Measurements from ENCODE around the gene KIF5A.
"Not testable (repeated sequence)": the region's sequence is repeated elsewhere in the genome, so short reads cannot be mapped to it uniquely, and the experiment has no call there.

KIF5A gene

DNA sequence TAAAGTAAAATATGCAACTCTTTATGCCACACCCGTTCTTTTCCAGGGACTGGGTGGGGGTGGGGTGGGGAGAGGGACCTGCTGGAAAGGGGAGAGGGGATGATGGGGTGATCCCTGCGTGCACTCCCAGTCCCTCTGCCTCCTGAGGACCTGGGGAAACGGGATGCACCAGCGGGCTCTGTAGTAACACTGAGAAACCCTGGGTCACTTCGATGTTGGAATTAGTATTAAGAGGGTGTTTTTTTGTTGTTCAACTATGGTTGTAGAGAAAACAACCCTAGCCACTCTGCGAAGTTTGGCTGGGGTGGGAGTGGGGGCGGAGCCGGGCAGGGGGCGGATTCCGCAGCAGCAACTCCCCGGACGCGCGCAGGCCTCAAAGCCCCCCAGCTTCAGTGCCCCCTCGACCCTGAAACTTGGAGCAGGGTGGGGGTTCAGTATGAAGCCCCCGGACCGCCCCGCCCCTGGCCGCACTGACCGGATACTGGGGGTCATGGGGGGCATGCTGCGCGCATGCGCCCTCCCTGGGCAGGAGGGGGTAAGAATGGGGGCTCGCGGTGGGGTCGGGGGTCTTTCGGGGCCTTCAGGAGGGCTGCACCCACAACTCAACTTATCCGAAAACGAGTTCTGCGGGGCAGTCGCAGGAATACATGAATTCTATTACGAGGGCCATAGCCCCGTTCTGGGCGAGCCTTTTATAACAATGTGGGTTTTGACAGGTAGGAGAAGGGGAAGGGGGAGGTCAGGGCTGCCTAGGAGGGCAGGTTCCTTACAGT lies 60.1 kb downstream of the KIF5A start:
- no peak for DNase-seq

DNA sequence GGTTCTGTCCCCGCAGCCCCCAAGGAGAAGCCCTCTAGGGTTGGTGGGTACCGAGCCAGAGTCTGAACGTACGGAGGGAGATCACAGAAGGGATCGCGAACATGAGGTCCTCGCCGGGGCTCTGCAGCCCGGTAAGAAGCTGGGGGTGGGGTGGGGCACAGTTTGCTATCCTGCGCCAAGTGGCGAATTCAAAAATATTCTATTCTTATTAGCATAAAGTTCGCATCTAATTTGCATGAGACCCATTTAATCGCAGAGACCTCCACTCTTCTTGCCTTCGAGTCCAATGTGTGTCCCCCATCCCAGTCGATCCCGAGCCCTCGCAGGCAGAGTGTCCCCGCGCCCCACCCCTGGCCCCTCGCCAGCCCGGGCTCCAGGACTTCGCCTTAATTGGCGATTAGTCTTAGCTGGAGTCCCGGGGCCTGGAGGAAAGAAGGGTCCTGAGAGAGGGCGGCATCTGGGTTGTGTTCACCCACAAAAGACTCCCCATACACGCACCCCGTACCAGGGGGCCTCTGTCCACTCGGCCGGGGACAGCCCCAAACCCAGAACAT lies 60.8 kb downstream of the KIF5A start:
- DNase-seq, result no peak

DNA sequence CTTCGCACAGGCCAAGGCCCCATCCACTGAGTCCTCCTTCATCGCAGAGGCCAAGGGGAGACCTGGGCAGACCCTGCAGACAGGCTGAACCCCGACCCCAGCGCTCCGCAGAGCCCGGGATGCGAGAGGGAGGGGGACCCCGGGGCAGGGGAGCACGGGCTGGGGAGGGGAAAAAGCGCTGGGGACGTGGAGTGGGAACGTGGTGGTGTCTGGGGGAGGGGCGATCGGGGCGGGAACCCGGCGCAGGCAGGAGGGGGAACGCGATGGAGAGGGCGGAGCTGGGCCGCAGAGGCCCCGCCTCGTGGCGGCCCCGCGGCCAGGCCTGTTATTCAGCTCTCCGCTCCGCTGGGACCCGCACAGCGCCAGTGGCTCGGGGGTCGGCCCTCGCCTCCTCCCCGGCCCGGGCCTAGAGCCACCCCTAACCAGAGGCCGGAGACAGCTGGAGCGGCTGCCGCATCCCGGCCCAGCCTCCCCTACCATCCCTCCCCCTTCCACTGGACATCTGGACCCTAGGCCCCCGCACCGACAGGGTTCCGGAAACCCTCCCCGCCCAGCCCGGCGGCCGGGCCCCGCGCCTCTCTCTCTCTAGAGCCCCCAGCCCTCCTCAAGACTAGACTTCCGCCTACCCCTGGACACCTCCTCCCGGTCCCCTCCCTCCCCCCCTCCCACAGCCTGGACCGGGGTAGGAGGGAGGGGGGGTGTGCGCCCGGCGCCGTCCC lies 61.4 kb downstream of the KIF5A start, which contains the start of gene ARHGEF25:
TSS of gene ARHGEF25 (plus strand) at position 328 of the 719 bp plus-strand sequence. CDS start 460 bp downstream, outside the sequence.
- DNase-seq, result no peak

DNA sequence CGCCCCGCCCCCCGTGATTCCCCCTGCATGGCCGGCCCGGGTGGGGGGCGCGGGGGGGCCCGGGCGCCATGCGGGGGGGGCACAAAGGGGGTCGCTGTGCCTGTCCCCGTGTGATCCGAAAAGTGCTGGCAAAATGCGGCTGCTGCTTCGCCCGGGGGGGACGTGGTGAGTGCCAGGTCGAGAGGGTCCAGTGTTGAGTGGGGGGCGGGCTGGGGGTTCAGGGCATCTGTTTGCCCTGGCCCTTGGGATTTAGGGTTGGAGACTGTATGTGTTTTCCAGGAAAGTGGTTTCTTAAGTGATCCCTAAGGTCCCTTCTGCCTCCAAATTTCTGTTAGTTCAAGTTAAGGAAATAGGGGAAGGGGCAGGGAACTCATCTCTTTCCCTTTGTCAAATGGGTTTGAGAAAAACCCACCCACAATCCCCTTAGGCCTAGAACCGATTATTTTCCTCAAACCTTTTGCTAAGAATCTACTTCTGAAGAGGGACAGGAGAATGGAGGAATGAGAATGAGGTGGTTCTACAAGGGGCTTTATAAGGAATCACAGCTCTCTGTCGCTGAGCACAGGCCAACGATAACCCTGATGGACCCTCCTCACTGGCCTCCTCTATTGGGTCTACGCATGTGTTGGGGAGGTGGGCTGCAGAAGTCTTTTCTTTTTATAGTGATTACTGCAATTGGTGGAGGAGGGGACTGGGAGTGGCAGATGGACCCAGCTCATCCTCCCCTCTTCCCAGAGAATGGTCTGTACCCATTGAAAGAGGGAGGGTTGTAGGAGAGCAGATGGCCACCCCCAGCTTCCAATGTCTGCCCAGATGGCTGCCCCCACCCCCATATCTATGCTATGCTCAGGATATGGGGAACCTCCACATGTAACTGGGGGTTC lies 62.2 kb downstream of the KIF5A start:
- no peak for DNase-seq

DNA sequence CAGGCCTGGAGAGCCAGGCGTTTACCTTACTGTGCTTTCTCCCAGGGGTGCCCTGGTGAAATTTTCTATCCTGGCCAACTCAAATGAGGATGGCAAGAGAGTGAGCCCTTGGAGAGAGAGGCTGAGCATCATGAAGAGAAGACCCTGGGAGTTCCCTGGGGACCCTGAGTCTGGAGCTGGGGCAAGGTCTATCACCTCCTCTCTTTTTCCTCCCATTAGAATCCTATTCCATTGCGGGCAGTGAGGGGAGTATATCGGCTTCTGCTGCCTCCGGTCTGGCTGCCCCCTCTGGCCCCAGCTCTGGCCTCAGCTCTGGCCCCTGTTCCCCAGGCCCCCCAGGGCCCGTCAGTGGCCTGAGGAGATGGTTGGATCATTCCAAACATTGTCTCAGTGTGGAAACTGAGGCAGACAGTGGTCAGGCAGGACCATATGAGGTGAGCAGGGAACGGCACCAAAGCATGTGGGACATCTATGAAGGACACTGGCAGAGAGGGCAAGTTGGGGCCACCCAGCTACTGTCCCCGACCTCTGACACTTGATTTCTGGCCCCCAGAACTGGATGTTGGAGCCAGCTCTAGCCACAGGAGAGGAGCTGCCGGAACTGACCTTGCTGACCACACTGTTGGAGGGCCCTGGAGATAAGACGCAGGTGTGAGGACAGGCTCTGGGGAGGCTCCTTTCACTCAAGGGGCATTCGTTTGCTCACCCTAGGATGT lies 63.0 kb downstream of the KIF5A start:
- no peak for DNase-seq

DNA sequence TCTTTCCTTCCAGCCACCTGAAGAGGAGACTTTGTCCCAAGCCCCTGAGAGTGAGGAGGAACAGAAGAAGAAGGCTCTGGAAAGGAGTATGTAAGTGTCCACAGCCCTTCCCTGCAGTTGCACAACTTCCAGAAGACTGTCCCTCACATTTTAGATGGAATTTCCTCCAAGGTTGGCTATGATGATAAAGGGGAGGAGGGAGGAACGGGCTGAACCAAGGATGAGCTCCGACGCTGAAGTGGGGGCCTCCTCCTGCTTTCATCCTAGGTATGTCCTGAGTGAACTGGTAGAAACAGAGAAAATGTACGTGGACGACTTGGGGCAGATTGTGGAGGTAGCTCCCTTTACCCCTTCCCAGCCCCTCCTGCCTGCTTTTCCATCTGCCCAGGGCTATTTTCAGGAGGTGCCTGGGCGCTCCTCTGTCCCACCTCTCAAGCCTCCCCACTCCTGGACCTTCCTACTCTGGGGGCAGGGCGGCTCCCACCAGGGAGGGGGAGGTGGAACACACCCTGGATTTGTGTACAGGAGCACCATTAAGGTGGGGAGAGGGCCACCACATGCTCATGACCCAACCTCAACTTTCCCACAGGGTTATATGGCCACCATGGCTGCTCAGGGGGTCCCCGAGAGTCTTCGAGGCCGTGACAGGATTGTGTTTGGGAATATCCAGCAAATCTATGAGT lies 63.7 kb downstream of the KIF5A start:
- DNase-seq, result no peak

DNA sequence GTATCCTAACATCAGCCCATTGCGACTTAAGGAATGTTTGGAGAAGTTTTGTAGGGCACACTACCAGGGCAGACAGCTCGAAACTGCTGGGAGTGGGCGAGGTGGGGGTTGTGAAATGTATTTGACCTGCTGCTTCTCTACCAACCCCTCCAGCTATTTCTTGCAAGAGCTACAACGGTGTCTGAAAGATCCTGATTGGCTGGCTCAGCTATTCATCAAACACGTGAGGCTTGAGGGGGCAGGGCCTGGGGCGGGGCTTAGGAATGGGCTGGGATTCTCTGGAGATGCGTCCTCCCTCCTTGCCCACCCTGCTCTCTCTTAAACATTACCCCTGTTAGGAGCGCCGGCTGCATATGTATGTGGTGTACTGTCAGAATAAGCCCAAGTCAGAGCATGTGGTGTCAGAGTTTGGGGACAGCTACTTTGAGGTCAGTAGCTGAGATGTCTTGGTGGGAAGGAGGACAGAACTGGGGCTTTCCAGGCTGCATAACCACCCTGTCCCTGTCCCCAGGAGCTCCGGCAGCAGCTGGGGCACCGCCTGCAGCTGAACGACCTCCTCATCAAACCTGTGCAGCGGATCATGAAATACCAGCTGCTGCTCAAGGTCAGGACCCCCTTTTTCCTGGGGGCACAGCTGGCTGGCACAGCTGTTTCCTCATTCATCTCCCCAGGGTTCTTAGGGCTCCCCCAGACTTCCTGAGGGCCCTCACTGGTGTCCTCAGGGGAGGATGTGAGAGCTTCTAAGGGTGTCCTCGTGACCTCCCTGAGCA lies 64.5 kb downstream of the KIF5A start:
- DNase-seq, result no peak

DNA sequence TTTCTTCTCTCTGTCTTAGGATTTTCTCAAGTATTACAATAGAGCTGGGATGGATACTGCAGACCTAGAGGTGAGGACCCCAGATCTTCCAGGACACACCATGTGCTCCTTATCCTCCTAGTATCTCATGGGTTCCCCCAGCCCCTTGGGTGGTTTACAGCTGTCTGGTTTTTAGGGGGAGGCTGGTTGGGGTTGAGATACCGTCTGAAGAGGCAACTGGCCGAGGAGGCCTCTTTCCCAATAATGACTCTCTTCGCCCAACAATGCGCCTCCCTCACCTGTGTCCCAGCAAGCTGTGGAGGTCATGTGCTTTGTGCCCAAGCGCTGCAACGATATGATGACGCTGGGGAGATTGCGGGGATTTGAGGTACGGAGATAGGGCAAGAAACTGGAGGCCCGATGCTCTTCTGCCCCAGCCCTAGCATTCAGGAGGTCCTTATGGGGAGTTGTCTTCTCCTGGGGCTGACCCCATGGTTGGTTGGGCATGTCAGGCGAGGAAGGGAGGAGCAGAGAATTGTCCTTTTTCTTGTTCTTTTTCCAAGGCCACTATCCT lies 65.2 kb downstream of the KIF5A start:
- DNase-seq, result no peak

DNA sequence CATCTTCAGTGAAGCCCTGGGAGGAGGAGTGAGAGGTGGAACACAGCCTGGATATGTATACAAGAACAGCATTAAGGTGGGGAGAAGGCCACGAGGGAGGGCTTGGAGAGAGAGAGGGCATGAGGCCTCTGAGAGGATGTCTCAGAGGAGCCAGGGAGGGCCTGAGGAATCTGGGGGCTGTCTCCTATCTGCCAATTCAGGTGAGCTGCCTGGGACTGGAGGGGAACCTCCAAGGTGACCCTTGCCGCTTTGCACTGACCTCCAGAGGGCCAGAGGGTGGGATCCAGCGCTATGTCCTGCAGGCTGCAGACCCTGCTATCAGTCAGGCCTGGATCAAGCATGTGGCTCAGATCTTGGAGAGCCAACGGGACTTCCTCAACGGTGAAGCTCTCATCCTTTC lies 65.8 kb downstream of the KIF5A start:
- no peak for DNase-seq

DNA sequence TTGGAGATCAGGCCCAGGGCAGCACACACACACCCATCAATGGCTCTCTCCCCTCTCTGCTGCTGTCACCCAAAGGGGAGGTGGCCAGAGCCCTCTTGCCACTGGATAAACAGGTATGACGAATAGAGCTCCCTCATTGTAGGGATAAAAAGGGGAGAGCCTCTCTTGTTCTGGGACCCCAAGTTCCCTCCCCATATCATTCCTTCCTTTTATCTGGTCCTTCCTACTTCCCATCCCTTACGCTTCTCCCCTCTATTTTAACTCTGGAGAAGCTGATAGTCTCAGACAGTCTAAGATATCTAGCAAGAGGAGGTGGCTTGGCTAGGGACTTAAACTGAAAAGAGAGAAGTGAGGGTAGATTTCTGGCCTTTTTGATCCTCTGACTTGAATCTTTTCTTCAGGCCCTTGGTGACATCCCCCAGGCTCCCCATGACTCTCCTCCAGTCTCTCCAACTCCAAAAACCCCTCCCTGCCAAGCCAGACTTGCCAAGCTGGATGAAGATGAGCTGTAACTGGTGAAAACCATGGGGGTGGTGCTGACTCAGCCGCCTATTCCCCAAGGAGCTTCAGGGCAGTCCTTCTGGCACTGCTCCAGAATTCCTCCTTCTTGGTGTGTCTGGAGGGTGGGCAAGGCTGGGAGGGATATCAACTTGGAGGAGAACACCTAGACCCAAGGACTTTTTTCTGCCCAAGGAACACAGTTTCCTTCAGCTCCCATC lies 66.7 kb downstream of the KIF5A start:
- no peak for DNase-seq

DNA sequence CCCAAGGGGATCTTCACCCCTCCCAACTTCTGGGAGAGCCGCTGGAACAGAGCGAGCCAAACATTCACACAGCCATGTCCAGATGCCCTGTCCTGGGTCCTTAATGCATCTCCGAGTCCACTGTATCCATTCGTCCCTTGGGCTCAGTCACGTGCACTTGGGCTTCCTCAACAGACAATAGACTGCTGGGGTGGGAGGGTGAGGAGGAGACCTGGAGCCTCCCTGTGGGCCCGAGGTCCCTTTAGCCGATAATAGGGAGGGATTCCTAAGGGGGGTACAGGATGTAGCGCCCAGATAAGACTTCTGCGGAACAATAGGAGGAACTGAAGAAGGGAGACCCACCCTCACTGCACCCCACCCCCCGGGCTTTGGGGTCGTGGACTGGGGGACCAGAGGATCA lies 68.1 kb downstream of the KIF5A start:
- no peak for DNase-seq

DNA sequence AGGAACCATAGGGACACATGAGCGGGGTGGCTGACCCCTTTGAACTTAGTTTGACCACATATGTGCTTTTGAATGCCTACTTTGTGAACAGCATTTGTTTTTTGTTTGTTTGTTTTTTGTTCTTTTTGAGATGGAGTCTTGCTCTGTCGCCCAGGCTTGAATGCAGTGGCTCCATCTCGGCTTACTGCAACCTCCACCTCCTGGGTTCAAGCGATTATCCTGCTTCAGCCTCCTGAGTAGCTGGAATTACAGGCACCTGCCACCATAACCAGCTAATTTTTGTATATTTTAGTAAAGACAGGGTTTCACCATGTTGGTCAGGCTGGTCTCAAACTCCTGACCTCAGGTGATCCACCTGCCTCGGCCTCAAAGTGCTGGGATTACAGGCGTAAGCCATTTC lies 68.6 kb downstream of the KIF5A start:
- not testable (repeated sequence) for DNase-seq

DNA sequence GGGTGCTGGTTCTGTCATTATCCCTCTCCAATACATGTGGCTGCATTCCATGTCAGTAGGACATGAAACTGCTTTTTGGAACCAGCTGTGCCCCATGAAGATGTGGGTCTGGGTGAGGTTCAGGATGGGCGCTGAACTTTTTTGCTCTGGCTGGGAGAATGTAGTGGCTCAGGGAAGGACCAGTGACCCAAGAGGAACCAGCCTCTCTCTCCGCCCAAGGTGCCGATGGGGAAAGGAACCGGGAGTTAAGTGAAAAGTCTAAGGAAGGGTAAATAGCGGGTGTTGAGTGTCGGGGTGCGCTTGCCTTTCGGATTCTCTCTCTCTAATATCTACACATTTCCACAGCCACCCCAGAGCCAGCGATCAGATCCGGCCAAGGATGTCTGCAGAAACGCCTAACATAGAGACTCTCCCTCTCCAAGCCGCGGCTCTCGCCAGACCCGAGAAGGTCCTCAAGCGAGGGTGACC lies 69.2 kb downstream of the KIF5A start:
- no peak for DNase-seq

DNA sequence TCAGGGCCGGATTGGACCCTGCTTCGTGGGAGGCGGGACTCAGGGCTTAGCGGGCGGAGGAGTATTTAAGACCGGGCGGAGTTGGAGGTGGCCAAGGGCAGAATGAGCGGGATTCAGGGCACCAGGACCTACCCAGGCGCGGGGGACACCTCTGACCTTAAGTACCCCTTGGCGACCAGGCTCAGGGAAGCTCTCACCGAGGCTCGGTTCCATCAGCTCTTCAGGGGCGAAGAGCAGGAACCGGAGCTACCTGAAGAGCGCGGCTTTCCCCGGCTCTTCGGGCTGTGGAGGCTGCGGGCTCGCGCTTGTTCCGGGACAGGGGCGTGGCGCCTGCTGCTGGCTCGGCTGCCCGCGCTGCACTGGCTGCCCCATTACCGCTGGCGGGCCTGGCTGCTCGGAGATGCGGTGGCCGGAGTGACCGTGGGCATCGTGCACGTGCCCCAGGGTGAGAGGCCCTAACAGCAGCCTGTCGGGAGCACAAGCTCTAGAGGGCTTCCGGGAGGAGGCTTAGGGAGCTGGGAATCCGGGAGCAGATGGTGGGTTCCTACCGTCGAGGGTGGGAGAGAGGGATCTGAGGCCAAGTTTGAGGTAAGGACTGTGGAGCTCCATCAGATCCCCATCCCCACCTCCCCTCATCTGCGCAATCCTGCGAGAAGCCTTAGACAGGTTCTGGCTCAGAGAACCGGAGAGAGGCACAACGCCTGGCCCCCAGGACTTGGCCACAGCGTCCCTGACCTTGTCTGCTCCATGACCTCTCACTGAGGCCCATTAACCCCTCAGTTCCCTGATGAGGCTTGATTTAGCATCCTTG lies 69.8 kb downstream of the KIF5A start:
- DNase-seq, result no peak

DNA sequence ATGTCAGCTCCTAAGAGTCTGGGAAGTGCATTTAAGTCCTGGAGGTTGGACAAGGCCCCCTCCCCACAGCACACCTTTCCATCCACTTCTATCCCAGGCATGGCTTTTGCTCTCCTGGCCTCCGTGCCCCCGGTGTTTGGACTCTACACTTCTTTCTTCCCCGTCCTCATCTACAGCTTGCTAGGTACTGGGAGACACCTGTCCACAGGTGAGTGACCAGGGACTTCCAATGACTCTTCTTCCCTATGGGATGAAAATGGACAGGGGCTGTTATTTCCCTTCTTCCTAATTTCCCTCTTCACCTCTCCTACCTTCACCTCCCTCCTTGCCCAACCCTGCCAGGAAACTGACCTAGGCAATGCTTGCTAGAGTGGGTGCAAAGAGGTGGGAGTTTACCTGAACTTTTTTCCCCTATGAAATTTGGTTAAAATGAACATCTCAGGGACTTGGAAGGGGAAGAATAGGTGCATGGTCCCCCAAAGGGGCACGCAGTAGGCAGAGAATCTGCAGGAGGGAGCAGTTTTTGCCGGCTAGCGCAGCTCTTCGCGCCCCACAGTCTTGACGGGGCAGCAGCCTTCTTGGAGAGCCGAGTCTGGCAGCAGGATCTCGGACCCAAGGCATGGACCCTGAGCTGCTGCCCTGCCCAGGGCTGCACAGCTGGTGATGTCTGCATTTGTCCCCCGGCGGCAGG lies 70.5 kb downstream of the KIF5A start:
- no peak for DNase-seq

DNA sequence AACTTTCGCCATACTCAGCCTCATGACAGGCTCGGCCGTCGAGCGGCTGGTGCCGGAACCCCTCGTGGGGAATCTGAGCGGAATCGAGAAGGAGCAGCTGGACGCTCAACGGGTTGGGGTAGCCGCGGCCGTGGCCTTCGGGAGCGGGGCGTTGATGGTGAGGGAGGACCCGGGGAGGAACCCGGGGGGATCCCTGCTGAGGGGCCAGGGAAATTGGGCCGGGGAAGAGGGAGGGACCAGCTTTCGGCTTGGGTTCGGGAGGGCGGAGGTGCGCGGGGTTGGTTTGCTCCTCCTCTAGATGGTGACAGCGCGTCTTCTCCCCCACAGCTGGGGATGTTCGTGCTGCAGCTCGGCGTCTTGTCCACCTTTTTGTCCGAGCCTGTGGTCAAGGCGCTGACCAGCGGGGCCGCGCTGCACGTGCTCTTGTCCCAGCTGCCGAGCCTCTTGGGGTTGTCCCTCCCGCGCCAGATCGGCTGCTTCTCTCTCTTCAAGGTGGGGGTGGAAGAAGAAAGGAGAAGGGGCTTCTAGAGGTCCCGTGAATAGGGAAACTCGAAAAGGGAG lies 71.2 kb downstream of the KIF5A start:
- no peak for DNase-seq

DNA sequence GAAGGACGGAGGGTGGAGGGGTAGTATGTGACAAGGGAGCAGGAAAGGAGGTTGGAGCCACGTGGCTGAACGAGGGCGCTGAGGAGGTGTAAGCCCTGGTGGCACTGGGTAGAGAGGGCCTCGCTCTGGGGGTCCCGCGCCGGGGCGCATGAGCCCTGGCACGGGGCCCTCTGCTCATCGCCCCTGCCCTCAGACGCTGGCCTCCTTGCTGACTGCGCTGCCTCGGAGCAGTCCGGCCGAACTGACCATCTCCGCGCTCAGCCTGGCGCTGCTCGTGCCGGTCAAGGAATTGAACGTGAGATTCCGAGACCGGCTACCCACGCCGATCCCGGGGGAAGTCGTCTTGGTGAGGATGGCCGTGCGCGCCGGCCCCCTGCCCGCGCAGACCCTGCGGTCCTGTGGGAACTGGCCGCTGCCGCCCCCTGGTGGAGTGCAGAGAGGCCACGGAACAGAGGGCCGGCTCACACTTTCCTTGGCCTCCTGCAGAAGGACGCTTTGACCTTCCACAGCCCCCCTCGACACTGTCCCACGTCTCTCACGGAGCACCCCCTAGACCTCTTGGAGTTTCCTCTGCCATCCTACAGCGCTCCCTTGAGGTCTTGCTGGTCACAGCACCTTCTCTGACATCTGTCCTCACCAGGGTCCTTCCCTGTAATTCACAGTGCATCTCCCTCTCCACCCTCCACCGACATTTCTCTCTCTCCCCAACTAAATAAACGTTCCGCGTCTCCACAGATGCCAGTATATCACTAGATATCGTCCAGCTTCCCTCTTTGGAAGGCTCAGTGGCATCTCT lies 71.9 kb downstream of the KIF5A start:
- peak; percentile 26 for DNase-seq

Measured in central memory CD4-positive, alpha-beta T cell (primary cell).